ENCODE data around the gene LCN15. TPM values are rescaled to one million over a fixed set of nuclear protein-coding genes. Genes with fewer than 3 reads are reported as not detected.

Gene LCN15
- total RNA-seq, 1 donor from 2014 or later: 1.9 TPM

GRCh38 chr9:136723989-136724388 lies 40.3 kb downstream of the LCN15 start:
- H3K4me1 Mint-ChIP-seq (ENCODE audit: low read depth, unreplicated experiment): peaks cover 16% of the 10 kb centered on the region
- TF ChIP-seq CTCF (IDR thresholded peaks at IDR 0.05; ENCODE audit: partially characterized antibody, unreplicated experiment): no peak
- DNase-seq: no peak
- peaks cover 4% of the 10 kb centered on the region for H3K36me3 Mint-ChIP-seq (ENCODE audit: unreplicated experiment)
- peaks cover 8% of the 10 kb centered on the region for H3K9me3 Mint-ChIP-seq (ENCODE audit: unreplicated experiment)
- H3K27me3 Mint-ChIP-seq (ENCODE audit: unreplicated experiment): peaks cover 12% of the 10 kb centered on the region
- no peak overlapping the region for H3K4me3 Mint-ChIP-seq (ENCODE audit: unreplicated experiment)
- no peak overlapping the region for H3K27ac Mint-ChIP-seq (ENCODE audit: unreplicated experiment)

GRCh38 chr9:136723362-136723976 lies 40.8 kb downstream of the LCN15 start:
- no peak overlapping the region for H3K27ac Mint-ChIP-seq (ENCODE audit: unreplicated experiment)
- no peak for DNase-seq
- peaks cover 8% of the 10 kb centered on the region for H3K9me3 Mint-ChIP-seq (ENCODE audit: unreplicated experiment)
- no peak overlapping the region for H3K4me3 Mint-ChIP-seq (ENCODE audit: unreplicated experiment)
- H3K27me3 Mint-ChIP-seq (ENCODE audit: unreplicated experiment): peaks cover 12% of the 10 kb centered on the region
- no peak for TF ChIP-seq CTCF (IDR thresholded peaks at IDR 0.05; ENCODE audit: partially characterized antibody, unreplicated experiment)
- H3K4me1 Mint-ChIP-seq (ENCODE audit: low read depth, unreplicated experiment): peaks cover 16% of the 10 kb centered on the region
- H3K36me3 Mint-ChIP-seq (ENCODE audit: unreplicated experiment): peaks cover 4% of the 10 kb centered on the region

- Mint-ChIP-seq H3K9me3 (ENCODE audit: unreplicated experiment) (peaks cover 8% of the 10 kb centered on the region), H3K4me3 (ENCODE audit: unreplicated experiment) (no peak overlapping the region), H3K36me3 (ENCODE audit: unreplicated experiment) (peaks cover 4% of the 10 kb centered on the region), H3K27me3 (ENCODE audit: unreplicated experiment) (peaks cover 12% of the 10 kb centered on the region), H3K27ac (ENCODE audit: unreplicated experiment) (no peak overlapping the region), H3K4me1 (ENCODE audit: low read depth, unreplicated experiment) (peaks cover 16% of the 10 kb centered on the region)
- TF ChIP-seq CTCF (IDR thresholded peaks at IDR 0.05; ENCODE audit: partially characterized antibody, unreplicated experiment): no peak
- no peak for DNase-seq
Measured at GRCh38 chr9:136722969-136723356, 41.4 kb downstream of the LCN15 start.

- Mint-ChIP-seq H3K9me3 (ENCODE audit: unreplicated experiment) (peaks cover 5% of the 10 kb centered on the region), H3K4me3 (ENCODE audit: unreplicated experiment) (no peak overlapping the region), H3K4me1 (ENCODE audit: low read depth, unreplicated experiment) (peaks cover 16% of the 10 kb centered on the region), H3K27me3 (ENCODE audit: unreplicated experiment) (peaks cover 10% of the 10 kb centered on the region), H3K36me3 (ENCODE audit: unreplicated experiment) (peaks cover 4% of the 10 kb centered on the region), H3K27ac (ENCODE audit: unreplicated experiment) (no peak overlapping the region)
- no peak for DNase-seq
- no peak for TF ChIP-seq CTCF (IDR thresholded peaks at IDR 0.05; ENCODE audit: partially characterized antibody, unreplicated experiment)
Measured at GRCh38 chr9:136722093-136722968, 42.0 kb downstream of the LCN15 start.

Measured in glutamatergic neuron (in vitro differentiated cells).